HuH-7.5 (cell line): ENCODE data around the gene MYDGF.
"Not testable (repeated sequence)": the region's sequence is repeated elsewhere in the genome, so short reads cannot be mapped to it uniquely, and the experiment has no call there.

Source experiments
- DNase-seq: peaks from one replicate; pipeline ENCODE4 v3.0.0; 2011; ENCODE audit warnings: low spot score

Gene MYDGF

DNA sequence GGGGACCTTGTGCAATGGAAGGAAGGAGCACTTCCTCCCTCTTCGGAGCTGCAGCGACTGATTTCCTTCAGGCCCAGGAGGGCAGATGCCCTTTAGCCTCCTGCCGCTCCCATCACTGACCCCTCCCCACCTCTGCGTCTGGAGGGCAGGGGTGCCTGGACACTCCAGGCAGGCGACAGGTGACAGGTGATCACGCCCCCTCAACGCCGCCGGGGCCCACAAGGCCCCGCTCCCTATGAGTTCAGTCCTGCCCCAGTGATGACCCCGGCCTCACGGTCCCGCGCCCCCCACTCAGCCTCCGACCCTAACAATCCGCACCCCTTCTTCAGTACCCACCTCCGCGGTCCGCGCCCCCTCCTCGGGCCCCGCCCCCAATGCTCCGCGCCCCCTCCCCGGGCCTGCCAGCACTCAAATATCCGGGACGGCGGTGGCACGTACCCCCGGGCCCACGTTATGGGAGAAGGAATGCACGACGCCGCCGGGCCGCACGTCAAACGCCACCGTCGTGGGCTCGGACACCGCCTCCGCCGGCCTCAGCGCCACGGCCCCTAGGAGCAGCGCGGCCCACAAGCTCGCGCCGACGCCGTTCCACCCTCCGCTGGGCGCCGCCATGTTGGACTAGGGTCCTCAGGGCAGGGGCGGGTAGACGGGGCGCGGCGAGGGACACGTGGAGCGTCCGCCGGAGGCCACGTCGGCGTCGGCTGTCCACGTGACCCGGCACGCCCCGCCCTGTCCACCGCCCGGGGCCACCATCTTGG is at the start of gene MYDGF:
Gene MYDGF, minus strand, starts transcription at position 620 of the 758 bp plus-strand sequence. Its CDS starts 8 bp downstream, at position 612.
- DNase-seq = peak; percentile 97

GRCh38 chr19:4719499-4719866 is 49.3 kb upstream of the MYDGF start:
- no peak for DNase-seq

GRCh38 chr19:4717966-4718701 is 48.0 kb upstream of the MYDGF start:
- no peak for DNase-seq

- DNase-seq = no peak
These were observed 47.2 kb upstream of the MYDGF start for GRCh38 chr19:4717191-4717965.

- peak; percentile 78 for DNase-seq
These were observed 45.5 kb upstream of the MYDGF start for GRCh38 chr19:4715529-4716221.

GRCh38 chr19:4715178-4715528 is 45.0 kb upstream of the MYDGF start:
- DNase-seq = not testable (repeated sequence)

DNA sequence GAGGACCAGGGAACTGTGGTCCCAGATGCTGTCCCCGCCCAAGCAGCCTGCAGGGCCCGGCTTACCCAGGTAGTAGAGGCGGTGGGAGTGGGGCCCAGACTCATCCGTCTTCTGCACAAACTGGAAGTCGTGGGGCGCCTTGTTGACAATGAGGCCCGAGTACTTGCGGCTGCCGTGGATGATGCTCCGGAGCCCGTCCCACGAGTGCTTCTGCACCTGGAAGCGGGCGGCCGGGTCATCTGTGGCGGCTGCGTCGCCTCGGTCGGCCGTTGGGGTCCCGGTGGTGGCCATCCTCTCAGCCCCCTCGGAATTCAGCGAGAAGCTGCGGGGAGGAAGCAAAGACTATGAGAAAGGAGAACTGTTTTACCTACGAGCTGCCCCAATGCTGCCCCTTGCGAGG is 43.9 kb upstream of the MYDGF start:
- DNase-seq = no peak

GRCh38 chr19:4713384-4713951 is 43.3 kb upstream of the MYDGF start:
- DNase-seq = no peak

DNA sequence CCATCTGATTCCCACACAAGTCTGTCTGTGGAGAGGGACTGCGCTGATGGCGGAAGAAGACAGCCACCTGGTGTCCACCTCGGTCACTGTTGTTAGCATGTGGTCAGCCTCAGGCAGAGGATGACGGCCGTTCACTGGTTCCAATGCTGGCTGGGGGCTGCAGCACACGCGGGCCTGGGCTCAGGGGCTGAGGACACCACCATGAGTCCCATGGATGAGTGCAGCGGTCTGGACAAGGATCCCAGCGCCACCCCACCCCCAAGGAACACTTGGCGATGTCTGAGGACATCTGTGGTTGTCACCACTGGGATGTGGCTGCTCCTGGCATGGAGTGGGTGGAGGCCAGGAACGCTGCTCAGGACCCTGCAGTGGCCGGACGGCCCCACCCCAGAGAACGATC is 42.6 kb upstream of the MYDGF start:
- no peak for DNase-seq

DNA sequence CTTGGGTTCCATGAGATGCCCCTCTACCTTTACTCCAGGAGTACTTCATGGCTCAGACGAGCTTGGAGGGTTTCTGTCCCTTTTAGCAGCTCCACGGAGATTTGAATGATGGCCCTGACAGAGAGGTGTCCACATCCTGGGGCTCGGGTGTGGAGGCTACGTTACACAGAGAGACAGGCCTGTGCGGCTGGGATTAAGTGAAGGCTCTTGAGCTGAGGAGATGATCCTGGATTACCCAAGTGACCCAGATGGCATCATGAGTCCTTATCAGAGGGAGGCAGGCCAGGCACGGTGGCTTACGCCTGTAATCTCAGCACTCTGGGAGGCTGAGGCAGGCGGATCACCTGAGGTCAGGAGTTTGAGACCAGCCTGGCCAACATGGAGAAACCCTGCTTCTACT is 41.1 kb upstream of the MYDGF start:
- DNase-seq = no peak

DNA sequence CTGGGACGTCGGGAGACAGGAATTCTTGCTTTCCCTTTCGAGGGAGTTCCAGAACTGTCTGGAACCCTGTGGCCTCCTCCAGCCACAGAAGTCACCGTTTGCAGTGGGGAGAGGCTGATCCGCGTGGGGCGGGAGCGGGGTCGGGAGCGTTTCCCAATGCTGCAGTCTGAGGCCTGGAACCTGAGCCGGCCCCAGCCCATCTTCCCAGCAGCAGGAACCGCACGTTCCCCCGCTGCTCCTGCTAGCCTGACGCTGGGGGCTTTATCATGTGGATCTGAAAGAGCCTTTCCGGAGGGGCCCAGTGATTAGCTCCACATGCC is 40.1 kb upstream of the MYDGF start:
- no peak for DNase-seq

DNA sequence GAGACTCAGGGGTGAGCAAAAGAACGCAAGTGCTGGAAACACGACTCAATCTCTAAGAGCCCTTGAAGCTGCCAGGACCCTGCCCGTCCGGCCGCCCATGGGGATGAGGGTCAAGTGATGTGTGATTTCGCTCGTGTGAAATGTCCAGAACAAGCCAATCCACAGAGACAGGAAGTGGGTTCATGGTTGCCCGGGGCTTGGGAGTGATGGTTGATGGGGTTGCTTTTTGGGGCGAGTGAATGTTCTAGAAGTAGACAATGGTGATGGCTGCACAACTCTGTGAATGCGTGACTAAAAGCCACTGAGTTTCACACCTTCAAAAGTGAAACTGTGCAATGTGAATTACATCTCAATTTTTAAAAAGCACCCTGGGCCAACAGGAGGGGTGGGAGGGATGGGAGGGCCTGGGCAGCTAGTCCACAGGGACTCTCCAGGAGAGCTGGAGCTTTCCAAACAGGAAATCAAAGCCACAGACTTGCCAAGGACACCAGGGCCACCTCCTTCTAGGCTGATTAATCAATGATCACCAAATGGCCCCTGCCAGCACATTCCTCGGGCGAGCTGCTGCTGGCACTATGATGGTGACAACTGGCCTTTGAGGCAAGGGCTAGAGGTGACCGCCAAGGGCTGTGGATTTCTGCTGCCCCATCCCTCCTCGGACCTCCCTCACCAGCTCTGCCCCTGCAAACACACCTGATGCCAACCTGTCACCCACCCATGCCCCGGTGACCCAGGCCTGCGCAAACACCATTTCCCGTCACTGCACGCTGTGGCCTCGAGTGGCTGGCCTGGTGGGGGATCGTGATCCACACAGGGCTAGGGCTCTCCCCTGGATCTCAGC is 39.5 kb upstream of the MYDGF start:
- no peak for DNase-seq

DNA sequence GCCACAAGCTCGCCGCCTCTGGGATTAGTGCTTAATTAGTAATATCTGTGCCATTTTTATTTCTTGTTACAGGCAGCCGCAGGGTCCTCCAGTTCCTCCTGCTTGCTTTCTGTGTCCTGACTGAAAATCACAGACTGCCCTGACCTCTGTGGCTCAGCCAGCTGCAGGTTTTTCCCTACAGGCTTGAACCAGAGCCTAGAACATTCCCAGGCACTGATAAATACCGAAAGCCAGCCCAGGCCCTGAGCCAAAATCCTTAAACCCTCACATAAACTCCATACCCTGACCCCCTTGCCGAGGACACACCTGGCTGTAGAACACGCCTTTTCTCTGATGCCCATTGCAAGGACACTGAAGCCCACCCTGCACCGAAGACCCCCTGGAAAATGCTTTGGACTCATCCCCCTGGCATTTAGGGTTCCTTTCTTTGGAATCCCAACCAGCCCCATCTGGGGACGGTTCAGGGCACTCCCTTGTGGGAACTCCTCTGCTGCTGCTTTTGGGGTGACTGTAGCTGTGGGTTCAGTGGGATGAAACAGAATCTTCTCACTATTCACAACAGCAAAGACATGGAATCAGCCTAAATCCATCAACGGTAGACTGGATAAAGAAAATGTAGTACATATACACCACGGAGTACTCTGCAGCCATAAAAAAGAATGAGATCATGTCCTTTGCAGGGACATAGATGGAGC is 38.0 kb upstream of the MYDGF start:
- no peak for DNase-seq

DNA sequence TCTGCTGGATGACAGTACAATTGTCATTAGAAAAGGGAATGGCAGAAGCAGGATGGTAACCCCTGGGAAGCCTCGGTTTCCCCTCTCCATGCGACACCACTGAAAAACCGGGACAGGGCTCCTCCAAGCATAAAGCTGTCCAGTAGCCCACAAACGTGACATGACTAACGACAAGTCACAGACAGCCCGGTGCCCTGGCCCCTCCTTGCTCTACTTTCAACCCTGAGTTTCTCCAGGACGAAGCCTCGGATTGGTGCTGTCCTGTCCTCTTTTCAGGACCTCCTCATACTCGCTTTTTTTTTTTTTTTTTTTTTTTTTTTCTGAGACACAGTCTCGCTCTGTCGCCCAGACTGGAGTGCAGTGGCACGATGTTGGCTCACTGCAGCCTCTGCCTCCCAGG is 37.2 kb upstream of the MYDGF start:
- no peak for DNase-seq

GRCh38 chr19:4705413-4706131 is 35.4 kb upstream of the MYDGF start:
- DNase-seq = peak; percentile 82

DNA sequence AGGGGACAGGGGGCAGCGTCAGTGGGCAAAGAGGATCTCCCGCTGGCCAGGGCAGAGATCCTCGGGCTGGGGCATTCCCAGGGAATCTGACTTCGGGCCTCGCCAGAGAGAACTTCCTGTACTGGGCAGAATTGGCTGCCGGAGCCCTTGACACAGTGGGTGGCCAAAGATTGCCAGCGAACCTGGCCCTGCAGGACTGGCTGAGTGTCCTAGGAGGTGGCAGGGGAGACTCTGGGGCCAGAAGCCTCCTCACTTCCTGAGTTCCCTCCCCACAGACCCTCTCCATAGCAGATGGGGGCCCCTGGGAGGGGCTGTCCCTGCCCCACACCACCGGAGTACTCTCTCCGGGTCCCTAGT is 34.2 kb upstream of the MYDGF start:
- DNase-seq = no peak

DNA sequence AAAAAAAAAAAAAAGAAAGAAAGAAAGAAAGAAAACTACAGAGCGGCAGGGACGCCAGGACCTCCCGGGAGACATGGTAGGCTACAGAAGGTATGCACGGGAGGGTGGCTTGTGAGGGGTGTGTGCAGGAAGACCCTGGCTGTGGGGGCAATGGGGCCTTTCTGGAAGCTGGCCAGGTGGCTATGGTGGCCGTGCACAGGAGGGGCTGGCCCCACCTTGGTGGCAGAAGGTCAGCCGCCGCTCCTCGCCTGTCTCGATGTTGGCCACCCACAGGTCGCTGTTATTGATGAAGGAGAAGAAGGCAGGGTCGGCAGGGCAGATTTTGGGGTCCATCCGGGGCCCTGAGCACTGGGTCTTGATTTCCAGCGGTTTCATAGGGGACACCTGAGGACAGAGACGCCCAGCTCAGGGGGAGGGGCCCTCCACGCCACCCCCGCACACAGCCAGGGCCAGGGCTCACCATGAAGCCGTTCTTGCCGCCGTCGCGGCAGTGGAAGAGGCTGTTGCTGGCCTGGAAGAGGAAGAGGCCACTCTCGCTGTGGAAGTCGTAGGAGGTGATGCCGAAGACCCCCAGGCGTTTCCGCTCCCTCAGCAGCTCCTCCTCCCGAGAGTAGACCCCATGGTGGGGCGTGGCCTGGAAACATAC is 33.7 kb upstream of the MYDGF start:
- no peak for DNase-seq

- no peak for DNase-seq
These were observed 32.6 kb upstream of the MYDGF start for GRCh38 chr19:4702764-4703163.

GRCh38 chr19:4701557-4701956 is 31.4 kb upstream of the MYDGF start:
- no peak for DNase-seq

GRCh38 chr19:4700693-4700970 is 30.5 kb upstream of the MYDGF start:
- DNase-seq = no peak
